K562 (cell line): Measurements from ENCODE around the gene PRKCQ. TPM values are rescaled to one million over a fixed set of nuclear protein-coding genes. Genes with fewer than 3 reads are reported as not detected.

Experiments used
- ATF7 ChIP-seq: fragments of 450-650 bp; IDR thresholded peaks from 2 replicates; pipeline ENCODE4 v1.7.1; 2014; ENCODE audit warnings: mild to moderate bottlenecking, moderate library complexity
- CREB5 ChIP-seq: fragments of 250-450 bp; sonication (Bioruptor Pico); IDR thresholded peaks from 2 replicates; pipeline ENCODE4 v1.5.0; 2020; ENCODE audit warnings: mild to moderate bottlenecking
- CTCF ChIP-seq, 3 experiments: IDR thresholded peaks in 2 of 3; conservative IDR thresholded peaks in 1 of 3; 2 replicates each; pipeline ENCODE4 v1.5.1; 2011 to 2012; ENCODE audit warnings: low read length in 3 of 3, mild to moderate bottlenecking in 3 of 3, control low read depth in 2 of 3, improper control_type of control experiment in 1 of 3, inconsistent platforms in 1 of 3, low read depth in 1 of 3, mixed read lengths in 1 of 3, moderate library complexity in 1 of 3; ENCODE audit not compliant: insufficient read depth in 2 of 3
- CXXC5 ChIP-seq: fragments of 250-450 bp; sonication (Bioruptor Pico); IDR thresholded peaks from 2 replicates; pipeline ENCODE4 v1.8.0; 2022; ENCODE audit warnings: inconsistent platforms, mild to moderate bottlenecking, moderate library complexity
- FOXA3 ChIP-seq, 2 experiments: fragments of 450-650 bp in 1 of 2; sonication (generic) in 1 of 2; formaldehyde crosslinking; IDR thresholded peaks in 1 of 2; conservative IDR thresholded peaks in 1 of 2; 2 replicates each; pipeline versions ENCODE4 v1.4.0 to v1.8.0; 2020 to 2022; ENCODE audit warnings: mild to moderate bottlenecking in 2 of 2, missing genetic modification reagents in 1 of 2
- GMEB1 ChIP-seq: fragments of 250-450 bp; sonication (Bioruptor Pico); IDR thresholded peaks from 2 replicates; pipeline ENCODE4 v1.4.0; 2020; ENCODE audit warnings: mild to moderate bottlenecking
- JUN ChIP-seq, 2 experiments: sonication (generic) in 1 of 2; formaldehyde crosslinking in 1 of 2; IDR thresholded peaks; 2 replicates each; pipeline versions ENCODE4 v1.6.1 to v1.8.0; 2012 to 2022; ENCODE audit warnings: borderline replicate concordance in 2 of 2, mild to moderate bottlenecking in 2 of 2, improper control_type of control experiment in 1 of 2, low read depth in 1 of 2, low read length in 1 of 2, missing genetic modification reagents in 1 of 2
- LEF1 ChIP-seq: fragments of 450-650 bp; IDR thresholded peaks from 2 replicates; pipeline ENCODE4 v1.6.1; 2016; ENCODE audit warnings: mild to moderate bottlenecking
- POLR2AphosphoS5 ChIP-seq: IDR thresholded peaks from 2 replicates; pipeline ENCODE4 v1.6.1; 2011; ENCODE audit warnings: mild to moderate bottlenecking, low read depth, low read length, moderate library complexity; ENCODE audit not compliant: control insufficient read depth, insufficient read depth
- PRPF4 ChIP-seq: fragments of 200-400 bp; formaldehyde crosslinking; IDR thresholded peaks from one replicate; pipeline ENCODE4 v1.6.1; 2017; ENCODE audit warnings: low read length, low read depth, mild to moderate bottlenecking; ENCODE audit not compliant: insufficient read depth, poor library complexity, severe bottlenecking
- RBM34 ChIP-seq: fragments of 200-400 bp; formaldehyde crosslinking; IDR thresholded peaks from 2 replicates; pipeline ENCODE4 v1.6.1; 2018; ENCODE audit warnings: low read length, borderline replicate concordance; ENCODE audit not compliant: insufficient read depth
- SIN3A ChIP-seq, 2 experiments: fragments of 150-350 bp in 1 of 2; IDR thresholded peaks; 2 replicates each; pipeline ENCODE4 v1.6.1; 2011 to 2016; ENCODE audit warnings: borderline replicate concordance in 2 of 2, low read depth in 2 of 2, low read length in 2 of 2, mild to moderate bottlenecking in 2 of 2, moderate library complexity in 2 of 2; ENCODE audit not compliant: control insufficient read depth in 1 of 2
- SMARCA4 ChIP-seq: fragments of 450-650 bp; IDR thresholded peaks from 2 replicates; pipeline ENCODE4 v1.6.1; 2016
- SRSF1 ChIP-seq: fragments of 200-400 bp; formaldehyde crosslinking; IDR thresholded peaks from 2 replicates; pipeline ENCODE4 v1.6.1; 2017; ENCODE audit warnings: mild to moderate bottlenecking, low read depth, low read length, moderate library complexity
- TCF15 ChIP-seq: fragments of 250-450 bp; sonication (Bioruptor Pico); IDR thresholded peaks from 2 replicates; pipeline ENCODE4 v1.8.0; 2022; ENCODE audit warnings: moderate library complexity, mild to moderate bottlenecking, inconsistent platforms
- TEAD2 ChIP-seq: fragments of 450-650 bp; IDR thresholded peaks from 2 replicates; pipeline ENCODE4 v1.6.1; 2016; ENCODE audit warnings: missing genetic modification characterization, control low read depth, missing compliant biosample characterization
- THRA ChIP-seq: fragments of 450-650 bp; IDR thresholded peaks from 2 replicates; pipeline ENCODE4 v1.6.1; 2017; ENCODE audit warnings: mild to moderate bottlenecking, moderate library complexity
- ZNF232 ChIP-seq: sonication (generic); formaldehyde crosslinking; IDR thresholded peaks from 2 replicates; pipeline ENCODE4 v1.8.0; 2022; ENCODE audit warnings: mild to moderate bottlenecking, missing genetic modification reagents
- ZNF444 ChIP-seq: fragments of 250-450 bp; sonication (Bioruptor Pico); IDR thresholded peaks from 2 replicates; pipeline ENCODE4 v1.4.0; 2020; ENCODE audit warnings: mild to moderate bottlenecking, moderate library complexity
- ZNF75A ChIP-seq: fragments of 450-650 bp; formaldehyde crosslinking; IDR thresholded peaks from 2 replicates; pipeline ENCODE4 v1.4.0; 2020; ENCODE audit warnings: mild to moderate bottlenecking
- ZNF830 ChIP-seq: fragments of 250-450 bp; sonication (Bioruptor Pico); IDR thresholded peaks from 2 replicates; pipeline ENCODE4 v1.5.0; 2021; ENCODE audit warnings: mild to moderate bottlenecking
- polyA plus RNA-seq, 8 experiments: library from polyadenylated mRNA; depleted of rRNA in 4 of 8; stranded (reverse) in 5 of 8; unstranded in 3 of 8; fragments of >200 nt; fragmentation: Nextera tagmentation in 2 of 8; fragmentation: Illumina TruSeq in 1 of 8; extraction: Ambion mirVana in 2 of 8; extraction: Trizol in 1 of 8; gene quantifications; 2 replicates each; pipeline versions ENCODE4 v1.2.1 to v1.2.3, GENCODE V29; 2011 to 2014; ENCODE audit warnings: inconsistent platforms in 1 of 8, missing spikeins in 1 of 8
- total RNA-seq, 7 experiments: library from RNA; depleted of rRNA in 6 of 7; stranded (reverse); fragments of >200 nt in 6 of 7; fragmentation: Illumina TruSeq in 2 of 7; extraction: Trizol in 2 of 7; gene quantifications; 2 replicates each; pipeline versions ENCODE4 v1.2.1 to v1.2.3, GENCODE V29; 2011 to 2021; ENCODE audit warnings: low replicate concordance in 1 of 7

Gene PRKCQ
- total and polyA plus RNA-seq, 9 of the 15 experiments (the other 6 are each of a cell fraction or from before 2014, with no cell fraction given), result 4.4 to 23.3 (median 14.6) TPM

DNA sequence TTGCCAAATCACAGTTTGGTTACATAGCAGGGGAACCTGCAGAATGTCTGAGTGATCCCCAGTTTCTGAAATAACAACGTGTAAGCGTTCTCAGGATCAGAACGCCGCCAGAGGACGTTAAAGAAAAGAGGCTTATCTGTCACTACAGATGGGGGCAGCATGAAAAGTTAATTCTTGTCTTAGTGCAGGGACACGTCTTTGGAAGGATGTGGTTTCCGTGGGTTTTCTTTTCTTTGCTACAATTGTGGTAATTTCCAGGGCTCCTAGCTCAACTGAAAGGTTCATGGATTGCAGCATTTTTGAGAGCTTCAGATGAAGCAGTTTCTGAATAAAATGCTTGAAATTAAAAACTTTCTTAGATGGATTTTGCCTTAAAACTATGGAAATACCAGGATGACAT, 106.6 kb downstream of the PRKCQ start (continued):
- TF ChIP-seq THRA (no peak), ZNF830 (CRISPR knock-in tag) (no peak), CTCF (IDR thresholded peaks at IDR 0.05 in 2 of 3, conservative IDR thresholded peaks at IDR 0.05 in 1 of 3; ENCODE audit: insufficient read depth in 2 of 3, low read depth in 1 of 3, low read length in 3 of 3) (peak; percentile 36 to 55 (median 47); a peak in 4 of 6 replicates), TEAD2 (tag) (no peak), SMARCA4 (peak; percentile 97), LEF1 (peak; percentile 98), ZNF444 (CRISPR knock-in tag) (no peak), POLR2AphosphoS5 (peak; percentile 85), TCF15 (no peak), ATF7 (0 out of 2 replicates have a peak, but pooled peaks have one; percentile 41), CREB5 (CRISPR knock-in tag) (no peak), SIN3A (IDR thresholded peaks at IDR 0.05; ENCODE audit: borderline replicate concordance in 2 of 2, control insufficient read depth in 1 of 2, low read depth in 2 of 2, low read length in 2 of 2) (no peak), FOXA3 (CRISPR knock-in tag; conservative IDR thresholded peaks at IDR 0.05 in 1 of 2, IDR thresholded peaks at IDR 0.05 in 1 of 2) (no peak), ZNF232 (CRISPR knock-in tag) (no peak), JUN (IDR thresholded peaks at IDR 0.05; ENCODE audit: borderline replicate concordance, low read depth, low read length) (peak; percentile 30; the same call in 1 of the 2 replicates), JUN (CRISPR knock-in tag; IDR thresholded peaks at IDR 0.05; ENCODE audit: borderline replicate concordance) (no peak), SRSF1 (no peak), PRPF4 (no peak), GMEB1 (CRISPR knock-in tag) (no peak), CXXC5 (CRISPR knock-in tag) (peak; percentile 90), RBM34 (no peak), ZNF75A (no peak)
